GM19351 (cell line): Measurements from ENCODE around the gene RALGDS.
A peak's percentile ranks its signal among the peaks of the same experiment; 100 is the strongest.

ENCODE experiments used
- ATAC-seq: cut with Tn5 transposase; IDR thresholded peaks from one replicate; pipeline ENCODE4 v1.9.1; 2021; ENCODE audit warnings: mild to moderate bottlenecking, moderate library complexity; ENCODE audit not compliant: unreplicated experiment

RALGDS gene

DNA sequence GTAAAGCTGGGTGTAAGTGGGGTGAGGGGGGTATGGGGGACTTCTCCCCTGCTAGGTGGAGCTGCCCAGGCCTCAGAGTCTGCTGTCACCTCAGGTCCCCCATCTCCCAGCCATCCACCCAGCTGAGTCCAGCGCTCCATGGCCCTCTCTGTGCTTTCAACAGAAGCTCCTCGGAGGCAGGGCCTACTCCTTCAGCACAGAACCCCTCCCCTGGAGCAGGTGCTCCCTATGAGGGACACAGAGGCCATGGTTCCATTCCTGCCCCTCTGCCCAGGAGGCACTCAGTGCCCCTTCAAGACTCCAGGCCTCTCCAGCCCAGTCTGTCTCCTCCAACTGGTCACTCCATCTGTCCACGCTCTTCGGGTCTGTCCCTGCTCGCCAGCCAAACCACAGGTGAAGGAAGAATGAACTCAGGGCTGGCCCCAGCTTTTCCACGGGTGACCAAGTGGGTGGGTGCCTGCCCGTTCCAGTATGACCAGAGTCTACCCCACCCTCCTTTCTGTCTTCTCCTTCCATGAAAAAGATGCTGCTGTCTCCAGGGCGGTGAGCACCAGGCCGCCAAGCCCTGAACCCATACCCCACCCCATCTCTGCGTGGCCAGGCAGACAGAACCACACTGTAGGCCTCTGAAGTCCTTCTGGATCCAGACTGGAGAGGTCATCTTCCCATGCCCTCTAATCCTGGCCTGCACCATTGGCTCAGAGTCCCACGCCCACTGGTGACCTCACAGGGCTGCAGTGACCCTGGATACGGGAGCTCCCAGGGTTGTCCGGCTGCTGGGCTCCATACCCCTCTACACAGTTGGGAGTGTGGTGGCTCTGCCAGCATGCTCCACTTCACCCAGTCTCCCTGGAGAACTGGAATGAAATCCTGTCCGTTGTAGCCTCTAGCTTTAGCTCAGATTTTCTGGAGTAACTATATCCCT is 30.8 kb upstream of the RALGDS start:
- ATAC-seq, result no peak

DNA sequence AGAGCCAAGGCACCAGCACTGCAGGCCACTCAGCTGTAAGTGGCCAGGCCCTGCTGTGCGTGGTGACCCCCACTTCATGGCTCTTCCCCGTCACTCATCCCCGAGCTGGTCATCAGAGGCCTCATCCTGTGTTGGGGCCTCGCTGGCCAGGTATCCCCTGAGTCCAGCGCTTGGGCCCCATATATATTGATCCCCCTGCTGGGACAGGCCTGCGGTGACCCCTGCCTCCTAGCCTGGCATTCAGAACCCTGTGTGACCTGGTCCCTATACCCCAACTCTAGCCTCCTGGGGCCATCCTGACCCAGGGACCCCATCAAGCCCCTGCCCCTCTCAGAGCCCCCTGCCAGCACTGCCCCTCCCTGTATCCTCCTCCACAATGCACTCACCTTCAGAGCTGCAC is 30.0 kb upstream of the RALGDS start:
- ATAC-seq, result no peak

DNA sequence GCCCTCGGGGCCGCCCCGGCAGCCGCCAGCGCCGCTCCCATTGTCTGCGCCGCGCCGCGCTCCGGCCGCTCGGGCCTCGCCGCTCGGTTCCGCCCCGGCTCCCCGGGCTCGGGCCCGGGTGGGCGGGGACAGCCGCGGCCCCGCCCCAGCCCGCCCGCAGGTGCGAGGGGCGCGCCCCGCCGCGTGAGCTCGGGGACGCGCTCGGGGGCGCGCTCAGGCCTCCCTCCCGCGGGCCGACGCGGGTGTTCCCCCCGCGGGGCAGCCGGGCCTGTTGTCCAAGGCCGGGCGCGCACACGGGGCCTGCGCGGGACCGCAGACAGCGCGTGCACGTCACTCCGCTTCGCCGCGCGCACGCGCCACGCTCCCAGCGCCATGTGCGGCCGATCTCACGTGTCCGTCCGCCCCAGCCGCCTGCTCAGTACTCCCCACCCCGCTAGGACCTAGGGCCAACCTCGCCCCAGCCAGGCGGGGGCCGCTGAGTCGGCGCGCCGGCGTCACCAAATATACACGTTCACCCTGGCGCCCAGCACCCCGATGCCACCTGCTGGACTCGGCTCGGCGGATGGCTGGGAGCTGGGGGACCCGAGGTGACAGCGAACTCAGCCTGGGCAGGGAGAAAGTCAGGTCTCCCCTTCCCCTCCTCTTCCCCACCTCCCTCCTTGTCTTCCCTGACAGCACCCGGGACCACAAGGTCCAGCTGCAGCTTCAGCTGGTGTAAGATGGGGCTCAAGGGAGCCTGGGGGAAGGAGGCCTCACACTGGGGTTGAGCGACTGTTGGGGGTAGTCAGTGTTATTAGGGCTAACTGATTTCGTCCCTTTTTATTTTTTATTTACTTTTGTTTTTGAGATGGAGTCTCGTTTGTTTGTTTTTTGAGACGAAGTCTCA is 28.3 kb upstream of the RALGDS start:
- ATAC-seq, result peak; percentile 62

DNA sequence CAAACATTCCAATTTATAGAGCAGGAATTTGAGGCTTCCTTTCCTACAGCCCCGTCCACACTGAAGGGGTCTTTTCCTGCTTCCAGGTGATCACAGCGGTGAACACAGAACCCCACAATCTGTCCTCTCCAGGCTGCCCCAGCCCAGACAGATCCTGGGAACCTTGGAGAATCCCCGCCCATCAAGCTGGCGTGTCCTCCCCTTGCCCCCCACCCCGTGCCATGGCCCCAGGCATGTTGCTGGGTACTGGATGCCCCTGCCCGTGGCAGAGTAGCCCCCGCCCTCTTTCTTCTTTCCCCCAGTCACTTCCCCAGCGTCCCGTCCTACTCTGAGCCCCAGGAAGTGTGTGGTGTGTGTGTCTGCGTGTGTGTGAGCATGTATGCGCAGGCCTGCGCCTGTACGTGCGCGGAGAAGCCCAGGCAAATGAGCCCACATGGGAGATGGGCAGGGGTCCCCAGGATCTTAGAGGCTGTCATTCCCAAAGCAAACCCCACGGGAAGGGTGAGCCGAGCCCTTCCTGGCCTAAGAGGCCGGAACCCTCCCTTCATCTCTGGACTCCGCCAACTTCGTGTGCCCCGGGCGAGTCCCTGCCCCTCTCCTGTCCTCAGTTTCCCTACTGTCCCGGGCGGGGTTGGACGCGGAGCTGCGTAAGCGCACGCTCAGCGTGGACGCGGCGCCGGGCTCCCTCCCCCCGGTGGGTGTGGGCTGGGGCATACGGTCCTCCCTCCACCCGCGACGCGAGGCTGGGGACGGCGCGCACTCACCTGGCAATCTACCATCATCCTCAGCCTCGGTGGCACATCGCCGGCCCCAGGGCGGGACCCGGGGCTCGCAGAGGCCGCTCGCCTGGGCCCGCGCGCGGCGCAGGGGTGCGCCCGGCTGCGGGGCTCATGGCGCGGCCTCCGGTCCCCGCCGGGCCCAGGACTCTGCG is 27.4 kb upstream of the RALGDS start:
- ATAC-seq, result peak; percentile 21

DNA sequence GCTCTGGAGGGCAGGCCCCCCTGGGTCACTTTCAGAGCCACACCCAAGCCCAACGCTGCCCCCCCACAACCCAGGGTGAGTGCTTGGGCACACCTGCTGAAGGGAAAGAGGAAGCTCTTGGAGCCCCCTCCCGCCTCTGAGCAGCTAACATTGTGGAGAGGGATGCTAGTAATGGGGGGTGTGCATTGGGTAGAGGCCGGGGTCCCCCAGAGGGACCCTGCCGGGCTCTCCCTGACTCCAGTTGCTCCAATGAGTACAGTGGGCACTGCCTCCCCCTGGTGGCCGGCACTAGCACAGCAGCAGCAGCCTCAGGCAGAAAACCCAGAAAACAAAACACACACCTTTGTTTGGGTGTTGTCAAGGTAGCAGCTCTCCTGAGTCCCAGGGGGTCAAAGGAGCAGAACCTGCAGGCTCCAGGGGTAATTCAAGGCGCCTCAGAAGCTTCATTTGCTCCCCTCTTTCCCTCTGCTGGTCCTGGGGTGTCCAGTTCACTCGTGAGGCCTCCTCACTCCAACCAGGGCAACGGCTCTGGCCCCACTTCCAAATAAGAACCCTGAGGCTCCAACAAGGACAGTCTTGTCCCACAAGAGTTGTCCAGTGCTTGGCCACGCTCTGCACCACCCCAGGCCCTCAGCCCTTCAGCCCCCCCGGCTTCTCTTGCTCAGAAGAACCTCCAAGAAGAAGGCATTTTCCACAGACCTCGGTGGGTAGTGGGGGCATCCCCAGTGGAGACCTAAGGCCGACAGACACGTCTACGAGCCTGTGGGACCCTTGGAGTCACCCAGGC is 26.6 kb upstream of the RALGDS start:
- no peak for ATAC-seq

DNA sequence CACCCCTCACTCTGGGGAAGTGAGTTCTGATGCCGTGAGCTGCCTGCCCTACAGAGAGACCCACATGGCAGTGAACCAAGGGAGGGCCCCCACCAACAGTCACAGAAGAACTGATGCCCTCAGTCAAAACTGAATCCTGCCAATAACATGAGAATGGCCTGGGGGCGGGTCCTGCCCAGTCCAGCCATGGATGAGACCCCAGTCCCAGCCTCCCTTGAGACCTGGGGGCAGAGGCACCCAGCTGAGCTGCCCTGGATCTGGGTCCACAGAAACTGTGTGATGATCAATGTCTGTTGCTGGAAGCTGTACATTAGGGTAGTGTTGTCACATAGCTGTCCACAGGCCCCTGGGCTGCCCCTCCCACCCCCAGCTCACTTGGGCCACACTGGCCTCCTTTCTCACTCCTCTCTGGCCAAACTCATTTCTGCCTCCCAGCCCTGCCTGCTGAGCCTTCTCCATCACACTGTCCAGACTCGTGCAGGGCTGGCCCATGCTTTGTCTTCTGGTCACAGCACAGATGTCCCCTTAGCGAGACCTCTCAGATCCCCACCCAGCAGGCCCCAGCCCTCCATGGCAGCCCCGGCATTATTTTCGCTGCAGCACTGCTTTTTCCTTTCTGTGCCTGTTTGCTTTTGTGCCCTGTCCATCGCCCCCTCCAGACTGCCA is 25.8 kb upstream of the RALGDS start:
- ATAC-seq, result no peak

DNA sequence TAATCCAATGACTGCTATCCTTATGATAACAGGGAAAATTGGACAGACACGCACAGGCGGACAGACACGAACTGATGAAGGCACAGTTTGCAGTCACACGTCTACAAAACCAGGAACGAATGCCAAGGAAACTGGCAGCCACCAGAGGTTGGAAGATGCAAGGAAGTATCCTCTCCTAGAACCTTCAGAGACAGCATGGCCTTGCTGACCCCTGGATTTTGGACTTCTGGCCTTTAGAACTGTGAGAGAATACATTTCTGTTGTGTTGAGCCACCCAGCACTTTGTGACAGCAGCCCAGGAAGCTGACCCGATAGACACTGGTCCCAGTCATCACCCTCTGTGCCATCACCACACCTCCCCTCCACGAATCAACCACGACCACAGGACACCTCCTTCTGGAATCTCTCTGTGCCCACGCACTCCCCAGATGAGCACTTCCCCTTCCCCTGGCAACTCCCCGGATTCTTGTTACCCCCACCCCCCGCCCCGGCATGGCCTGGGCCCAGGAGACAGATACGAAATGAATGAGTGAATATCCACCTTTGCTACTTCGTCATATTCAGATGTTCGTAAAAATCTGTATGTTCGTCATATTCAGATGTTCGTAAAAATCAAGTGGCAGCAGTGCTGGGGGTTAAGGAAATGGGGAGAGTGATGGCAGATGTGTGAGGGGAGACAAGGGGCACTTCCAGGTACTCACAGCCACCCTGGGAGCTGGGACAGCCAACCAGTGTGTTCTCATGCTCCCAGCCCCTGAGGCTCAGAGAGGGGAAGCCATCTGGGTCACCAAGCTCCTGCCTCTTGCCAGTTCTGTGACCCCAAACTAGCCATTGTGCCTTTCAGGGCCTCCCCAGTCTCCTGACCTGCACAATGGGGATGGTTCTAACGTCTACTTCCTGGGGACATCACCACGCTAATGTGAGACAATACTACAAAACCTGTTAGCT is 24.1 kb upstream of the RALGDS start:
- no peak for ATAC-seq

DNA sequence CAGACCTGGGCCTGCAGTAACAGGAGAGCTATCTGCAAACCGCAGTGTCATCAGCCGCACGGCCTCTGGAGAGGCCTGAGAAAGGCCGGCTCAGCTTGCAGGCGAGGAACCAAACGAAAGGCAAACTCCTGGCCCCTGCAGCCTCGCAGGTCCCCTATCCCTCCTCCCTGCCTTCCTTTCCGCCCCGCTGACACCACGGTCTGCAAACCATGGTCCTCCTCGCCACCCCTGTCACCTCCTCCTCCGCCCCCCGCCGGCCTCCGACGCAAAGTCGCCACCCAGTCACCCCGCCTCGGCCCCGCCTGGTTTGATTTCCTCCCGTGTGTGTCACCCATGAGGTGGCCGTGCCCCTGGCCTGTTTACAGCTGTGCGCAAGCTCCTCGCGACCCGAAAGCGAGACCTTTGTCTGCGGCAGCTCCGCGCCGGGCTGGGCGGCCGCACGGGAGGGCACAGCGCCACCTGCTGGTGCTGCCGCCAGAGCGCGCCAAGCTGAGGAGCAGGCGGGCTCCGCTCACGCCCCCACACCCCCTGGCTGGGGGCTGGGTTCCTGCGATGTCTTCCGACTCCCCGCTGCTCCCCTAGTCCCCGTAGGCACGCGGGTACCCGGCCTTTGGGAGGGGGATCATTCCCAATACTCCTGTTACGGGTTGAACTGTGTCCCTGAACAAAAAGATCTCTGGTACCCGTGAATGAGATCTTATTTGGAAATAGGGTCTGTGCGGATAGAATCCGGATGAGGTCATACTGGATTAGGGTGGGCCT is 23.3 kb upstream of the RALGDS start:
- peak; percentile 53 for ATAC-seq

DNA sequence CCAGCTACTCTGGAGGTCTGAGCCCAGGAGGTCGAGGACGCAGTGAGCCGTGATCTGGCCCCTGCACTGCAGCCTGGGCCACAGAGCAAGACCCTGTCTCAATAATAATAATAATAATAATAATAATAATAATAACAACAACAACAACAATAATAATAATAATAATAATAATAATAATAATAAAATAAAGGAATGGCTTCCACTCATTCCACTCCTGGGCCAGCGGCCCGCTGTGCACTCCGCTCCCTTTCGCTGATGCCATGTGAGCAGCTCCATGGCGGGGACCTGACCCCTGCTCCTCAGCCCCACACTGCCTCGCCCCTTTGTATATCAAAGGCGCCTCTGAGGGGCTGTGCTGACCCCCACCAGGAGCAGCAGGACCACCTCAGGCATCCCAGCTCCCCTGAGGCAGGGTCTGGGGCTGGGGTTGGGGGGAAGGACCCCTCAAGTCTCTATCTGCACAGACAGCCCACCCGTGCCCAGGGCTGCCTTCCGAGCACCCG is 22.6 kb upstream of the RALGDS start:
- ATAC-seq, result no peak

DNA sequence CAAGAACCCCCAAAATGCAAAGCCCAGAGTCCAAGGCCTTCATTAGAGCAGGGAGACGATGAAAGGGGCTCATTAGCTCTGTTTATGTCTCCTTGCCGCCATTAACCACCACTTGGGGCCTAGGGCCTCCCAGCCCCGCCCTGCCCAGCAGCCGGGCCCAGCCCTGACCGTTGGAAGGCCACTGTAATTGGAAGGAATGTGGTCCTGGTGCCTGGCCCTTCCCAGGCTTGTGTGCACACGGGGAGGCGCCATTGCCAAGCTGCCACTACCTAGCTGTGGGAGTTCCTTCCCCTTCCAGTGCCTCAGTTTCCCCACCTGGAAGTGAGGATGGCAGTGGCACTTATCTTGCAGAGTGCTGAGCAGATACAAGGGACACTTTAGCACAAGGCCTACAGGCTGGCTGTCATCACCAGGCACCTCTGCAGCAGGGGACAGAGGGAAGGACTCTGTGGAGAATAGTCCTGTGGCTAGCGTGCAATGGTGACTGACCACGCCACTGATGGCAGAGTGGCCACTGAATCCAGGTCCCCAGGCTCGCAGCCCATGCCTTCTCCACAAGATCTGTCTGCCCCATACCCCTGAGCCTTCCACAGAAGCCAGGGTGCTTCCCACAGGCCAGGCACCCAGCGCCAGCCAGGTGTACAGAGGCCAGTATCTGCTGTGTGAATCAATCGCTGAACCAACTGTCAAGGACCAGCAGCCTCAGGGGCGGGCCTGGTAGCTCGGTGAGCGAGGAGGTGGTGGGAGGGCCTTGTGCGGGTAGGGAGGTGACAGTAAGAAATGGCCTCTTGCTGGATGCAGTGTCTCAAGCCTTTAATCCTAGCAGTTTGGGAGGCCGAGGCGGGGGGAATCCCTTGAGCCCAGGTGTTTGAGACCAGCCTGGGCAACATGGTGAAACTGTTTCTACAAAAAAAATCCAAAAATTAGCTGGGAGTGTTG is 21.9 kb upstream of the RALGDS start:
- ATAC-seq, result no peak

DNA sequence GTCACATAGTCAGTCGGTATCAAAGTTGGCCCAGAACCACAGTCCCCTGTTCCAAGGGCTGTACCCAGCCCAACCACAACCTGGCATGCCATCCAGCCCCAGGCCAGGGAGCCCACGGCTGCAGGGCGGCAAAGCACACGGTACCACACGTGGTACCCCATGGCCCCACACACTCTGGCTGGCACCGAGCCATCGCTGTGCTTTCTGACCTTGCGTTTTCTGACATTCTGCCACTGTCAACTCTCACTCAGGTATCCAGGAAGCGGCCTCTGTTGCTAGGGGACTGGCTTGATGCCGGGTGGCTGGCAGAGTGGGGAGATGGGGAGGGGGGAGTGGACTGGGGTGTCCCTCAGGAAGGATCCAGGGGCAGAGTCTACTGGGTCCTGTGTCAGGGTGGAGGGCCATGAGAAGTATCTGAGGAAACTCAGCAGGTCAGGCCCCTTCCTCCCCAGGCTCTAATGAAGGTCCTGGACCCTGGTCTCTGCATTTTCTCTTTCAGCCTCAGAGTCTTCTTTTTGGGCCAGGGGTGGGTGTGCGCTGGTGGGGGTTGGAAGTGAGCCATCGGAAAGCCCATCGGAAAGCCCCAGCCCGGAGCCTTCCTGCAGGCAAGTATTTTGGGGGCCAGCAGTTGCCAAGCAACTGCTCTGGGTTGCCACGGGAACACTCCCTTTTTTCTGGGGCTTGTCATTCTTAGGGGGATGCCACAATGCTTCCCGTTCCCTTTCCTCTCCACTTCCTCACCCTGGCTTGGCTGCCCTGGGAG is 21.0 kb upstream of the RALGDS start:
- ATAC-seq, result no peak

DNA sequence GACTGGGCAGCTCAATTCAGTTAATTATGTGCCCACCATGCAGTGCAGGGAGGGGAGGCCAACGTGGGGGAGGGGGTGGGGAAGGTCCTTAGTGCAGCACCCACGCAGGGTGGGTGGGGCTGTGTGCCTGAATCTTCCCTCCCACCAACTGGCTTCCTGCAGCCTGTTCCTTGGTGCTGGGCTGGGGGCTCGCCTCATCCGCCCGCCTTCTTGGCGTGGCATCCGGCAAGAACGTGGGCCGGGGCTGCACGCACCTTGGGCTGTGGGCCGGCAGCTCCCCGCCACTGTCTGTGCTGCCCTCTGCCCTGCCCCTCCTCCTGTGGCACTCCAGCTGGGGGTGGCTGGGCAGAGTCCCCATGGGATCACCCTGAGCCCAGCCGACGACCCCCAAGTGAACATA is 19.6 kb upstream of the RALGDS start:
- ATAC-seq, result no peak

DNA sequence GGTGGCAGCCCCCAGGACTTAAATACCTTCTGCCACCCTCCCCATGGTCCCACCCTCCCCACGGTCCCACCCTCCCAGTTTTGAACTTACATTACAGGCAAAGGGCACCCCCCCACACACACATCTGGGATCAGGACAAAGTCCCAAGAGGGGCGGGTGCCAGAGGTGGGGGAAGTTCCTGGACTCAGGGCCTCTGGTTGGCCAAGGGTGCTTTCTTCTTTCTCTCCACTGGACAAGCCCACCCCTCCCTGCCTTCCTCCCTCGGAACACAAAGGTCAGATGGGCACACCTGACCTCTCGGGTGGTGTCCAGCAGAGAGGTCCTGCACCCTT is 19.1 kb upstream of the RALGDS start:
- no peak for ATAC-seq

DNA sequence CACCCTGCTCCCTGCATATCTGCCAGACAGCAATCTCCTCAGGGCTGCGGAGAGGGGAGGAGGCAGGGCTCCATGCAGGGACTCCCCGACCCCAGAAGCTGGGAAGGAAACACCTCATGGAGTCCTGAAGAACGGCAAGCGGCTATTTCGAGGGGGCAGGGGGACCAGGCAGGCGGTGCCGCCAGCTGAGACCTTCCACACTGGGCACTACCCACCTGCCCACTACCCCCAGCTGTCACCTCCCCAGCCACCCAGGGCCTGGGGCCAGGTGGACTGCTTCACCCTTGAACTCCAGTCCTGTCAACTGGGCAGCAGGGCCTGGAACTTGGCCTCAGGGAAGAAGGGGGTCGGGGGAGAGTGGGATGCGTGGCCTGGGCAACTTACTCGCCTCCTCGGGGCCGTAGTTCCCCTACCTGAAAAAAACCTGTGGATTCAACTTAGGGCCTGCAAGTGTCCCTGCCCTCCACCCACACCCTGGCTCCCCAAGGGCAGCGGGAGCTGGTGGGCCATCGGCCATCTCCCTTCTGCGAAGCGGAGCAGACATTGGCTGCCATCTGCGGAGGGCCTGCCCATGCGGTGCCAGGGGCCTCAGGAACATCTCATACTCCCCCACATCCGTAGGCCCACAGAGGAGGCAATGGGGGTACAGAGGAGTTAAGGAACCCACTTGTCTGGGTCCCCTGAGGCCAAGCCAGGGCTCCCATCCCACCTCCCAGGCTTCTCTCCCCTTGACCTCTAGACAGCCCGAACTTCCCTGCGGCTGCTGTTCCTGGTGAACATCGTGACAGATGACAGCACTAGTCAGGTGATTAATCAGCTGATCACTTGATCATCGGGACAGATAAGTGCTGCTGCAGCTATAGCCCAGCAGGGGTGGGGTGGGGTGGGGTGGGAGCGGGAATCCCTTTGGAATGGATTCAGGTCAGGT is 18.5 kb upstream of the RALGDS start:
- ATAC-seq, result no peak
